GM18517 (cell line): Measurements from ENCODE around the gene KASH5.

Experiments used
- ATAC-seq: cut with Tn5 transposase; IDR thresholded peaks from one replicate; pipeline ENCODE4 v1.9.1; 2021; ENCODE audit warnings: mild to moderate bottlenecking, moderate library complexity; ENCODE audit not compliant: unreplicated experiment

The KASH5 gene

DNA sequence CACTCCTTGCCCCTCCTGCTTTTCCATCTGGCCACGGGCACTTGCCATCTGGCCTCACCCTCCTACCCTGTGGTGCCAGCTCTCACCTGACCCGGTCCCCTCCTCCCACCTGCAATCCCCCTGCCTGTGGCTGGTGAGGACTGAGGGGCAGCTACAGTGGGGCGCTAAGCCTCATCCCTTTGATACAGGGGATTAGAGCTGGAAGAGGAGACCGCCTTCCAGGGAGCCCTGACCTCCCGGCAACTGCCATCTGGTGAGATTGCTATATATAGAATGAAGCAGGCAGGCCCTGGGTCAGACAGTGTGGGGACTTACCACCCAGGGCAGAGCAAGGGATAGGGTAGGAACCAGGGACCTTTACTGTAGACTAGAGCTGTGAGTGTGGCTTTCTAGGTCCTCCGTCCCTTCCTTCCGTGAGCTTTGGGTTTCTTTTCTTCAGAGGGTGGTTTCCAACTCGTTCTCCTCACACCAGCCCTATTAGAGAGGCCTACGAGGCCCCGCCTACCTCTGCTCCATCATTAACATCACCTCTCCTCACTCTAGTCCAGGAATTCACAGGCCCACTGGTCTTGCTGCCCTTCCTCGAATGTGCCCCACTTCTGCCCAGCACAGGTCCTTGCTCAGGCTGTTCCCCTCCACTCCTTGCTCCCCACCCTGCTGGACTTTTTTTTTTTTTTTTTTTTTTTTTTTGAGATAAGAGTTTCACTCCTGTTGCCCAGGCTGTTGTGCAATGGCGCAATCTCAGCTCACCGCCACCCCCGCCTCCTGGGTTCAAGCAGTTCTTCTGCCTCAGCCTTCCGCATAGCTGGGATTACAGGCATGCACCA lies 7.7 kb downstream of the KASH5 start:
- no peak for ATAC-seq

DNA sequence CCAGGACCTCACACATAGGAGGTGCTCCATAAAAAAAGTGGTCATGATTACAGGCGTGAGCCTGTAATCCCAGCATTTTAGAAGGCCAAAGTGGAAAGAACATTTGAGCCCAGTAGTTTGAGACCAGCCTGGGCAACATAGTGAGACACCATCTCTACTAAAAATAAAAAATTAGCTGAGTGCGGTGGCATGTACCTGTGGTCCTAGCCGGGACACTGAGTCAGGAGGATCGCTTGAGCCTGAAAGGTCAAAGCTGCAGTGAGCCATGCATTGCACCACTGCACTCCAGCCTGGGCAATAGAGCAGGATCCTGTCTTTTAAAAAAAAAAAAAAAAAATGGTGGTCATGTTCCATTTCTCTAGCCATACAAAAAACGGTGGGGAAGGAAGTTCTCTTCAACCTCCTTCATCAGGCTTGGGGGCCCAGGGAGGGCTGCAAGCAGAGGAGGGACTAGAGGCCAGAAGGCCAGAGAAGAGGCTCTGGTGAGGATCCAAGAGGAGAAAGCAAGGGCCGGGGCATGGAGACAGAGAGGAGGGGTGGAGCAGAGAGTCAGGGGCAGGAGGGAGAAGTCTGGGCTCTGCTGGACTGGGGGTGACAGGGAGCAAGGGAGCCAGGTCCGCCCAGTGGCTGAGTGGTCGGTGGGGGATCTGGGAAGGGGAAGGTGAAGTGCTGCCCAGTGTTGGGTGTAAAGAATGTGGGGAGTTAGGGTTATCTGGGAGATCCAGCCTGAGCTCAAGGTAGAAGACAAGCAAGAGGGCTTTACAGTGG lies 8.9 kb downstream of the KASH5 start:
- ATAC-seq = no peak

DNA sequence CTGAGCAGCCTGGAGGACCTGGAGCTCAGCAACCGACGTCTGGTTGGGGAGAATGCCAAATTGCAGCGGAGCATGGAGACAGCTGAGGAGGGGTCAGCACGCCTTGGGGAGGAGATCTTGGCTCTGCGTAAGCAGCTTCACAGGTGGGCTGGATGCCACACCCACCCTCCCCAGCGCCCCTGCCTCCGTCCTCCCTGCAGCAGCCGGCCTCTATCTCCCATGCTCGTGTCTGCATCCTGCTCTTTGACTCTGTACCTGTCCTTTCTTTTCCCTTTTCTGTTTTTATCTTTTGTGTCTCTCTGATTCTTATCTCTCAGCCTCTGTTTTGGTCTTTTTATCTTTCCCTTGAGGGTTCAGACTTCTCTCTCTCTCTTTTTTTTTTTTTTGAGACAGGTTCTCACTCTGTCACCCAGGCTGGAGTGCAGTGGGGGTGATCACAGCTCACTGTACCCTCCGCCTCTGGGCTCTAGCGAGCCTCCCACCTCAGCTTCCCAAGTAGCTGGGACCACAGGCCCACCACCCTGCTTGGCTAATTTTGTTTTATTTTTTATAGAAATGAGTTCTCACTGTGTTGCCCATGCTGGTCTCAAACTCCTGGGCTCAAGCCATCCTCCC lies 10.1 kb downstream of the KASH5 start:
- no peak for ATAC-seq

DNA sequence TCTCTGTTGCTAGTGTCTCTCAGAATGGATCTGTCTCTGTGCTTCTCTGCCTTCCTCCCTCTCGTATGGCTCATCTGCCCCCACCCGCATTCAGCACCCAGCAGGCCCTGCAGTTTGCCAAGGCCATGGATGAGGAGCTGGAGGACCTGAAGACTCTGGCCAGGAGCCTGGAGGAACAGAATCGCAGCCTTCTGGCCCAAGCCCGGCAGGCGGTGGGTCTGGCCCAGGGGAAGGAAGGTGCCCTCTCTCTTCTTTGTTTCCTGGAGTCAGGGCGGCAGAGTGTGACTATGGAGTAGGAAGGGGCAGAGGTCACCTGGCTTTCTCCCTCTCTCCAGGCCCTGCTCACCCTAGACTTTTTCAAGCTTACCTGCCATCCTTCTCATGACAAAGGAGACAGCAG lies 10.9 kb downstream of the KASH5 start:
- ATAC-seq = no peak

DNA sequence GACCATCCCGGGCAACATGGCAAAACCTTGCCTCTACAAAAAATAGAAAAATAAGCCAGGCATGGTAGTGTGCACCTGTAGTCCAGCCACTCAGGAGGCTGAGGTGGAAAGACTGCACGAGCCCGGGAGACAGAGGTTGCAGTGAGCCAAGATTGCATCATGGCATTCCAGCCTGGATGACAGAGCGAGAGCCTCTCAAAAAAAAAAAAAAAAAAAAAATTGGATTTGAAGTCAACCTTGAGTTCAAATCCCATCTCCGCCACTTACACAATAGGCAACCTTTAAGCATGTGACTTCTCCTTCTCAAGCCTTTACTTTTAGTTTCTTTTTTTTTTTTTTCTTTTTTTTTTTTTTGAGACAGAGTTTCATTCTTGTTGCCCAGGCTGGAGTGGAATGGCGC lies 12.0 kb downstream of the KASH5 start:
- no peak for ATAC-seq

DNA sequence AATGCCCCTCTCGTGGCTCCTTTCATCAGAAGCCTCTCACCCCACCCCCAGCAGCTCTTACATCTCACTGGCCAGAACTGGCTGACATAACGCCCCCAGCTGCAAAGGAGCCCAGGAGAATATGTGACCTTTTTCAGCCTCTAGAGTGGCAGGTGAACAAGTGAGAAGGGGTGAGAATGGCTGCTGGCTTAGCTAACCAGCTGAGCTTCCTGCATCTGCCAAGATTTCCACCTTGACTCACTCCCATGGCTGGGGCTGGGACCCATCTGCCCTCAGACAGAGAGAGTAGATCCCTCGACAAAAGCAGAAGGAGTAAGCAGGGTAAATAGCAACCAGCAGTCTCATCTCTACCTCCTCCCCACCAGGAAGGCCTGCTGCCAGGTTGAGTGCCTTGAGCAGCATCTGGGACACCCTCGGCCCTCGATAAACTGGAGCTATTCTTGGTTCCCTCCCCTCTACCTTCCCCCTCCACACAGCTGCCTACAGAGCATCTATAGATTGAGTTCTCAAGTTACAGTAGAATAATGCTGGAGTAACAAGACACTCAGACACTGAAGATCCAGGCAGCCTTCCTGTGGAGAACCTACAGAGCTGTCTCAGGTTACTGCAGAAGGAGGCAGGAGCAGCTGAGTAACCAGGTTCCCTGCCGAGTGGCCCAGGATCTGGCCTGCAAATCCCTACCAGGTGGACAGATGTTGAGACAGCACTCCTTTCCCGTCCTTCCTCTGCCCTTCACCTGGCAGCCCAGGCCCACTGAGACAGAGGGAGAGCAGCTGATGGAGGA lies 15.5 kb downstream of the KASH5 start:
- ATAC-seq = no peak

DNA sequence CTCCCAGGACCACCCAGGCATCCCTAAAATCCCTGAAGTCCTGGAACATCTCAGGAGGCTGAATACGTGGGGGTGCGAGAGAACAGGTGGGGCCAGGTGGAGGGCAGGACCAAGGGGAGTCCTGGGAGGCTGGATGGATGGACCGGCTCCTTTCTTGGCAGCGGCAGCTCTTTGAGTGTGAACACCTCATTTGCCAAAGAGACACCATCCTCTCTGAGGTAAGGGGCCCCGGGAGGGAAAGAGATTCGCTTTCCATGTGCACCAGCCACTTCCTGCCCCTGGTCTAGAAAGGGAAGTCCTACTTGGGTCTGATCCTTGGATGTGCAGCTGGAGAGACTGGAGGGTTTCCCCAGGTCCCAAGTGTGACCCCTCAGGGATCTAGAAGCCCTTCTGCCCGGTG lies 19.0 kb downstream of the KASH5 start:
- ATAC-seq = no peak

DNA sequence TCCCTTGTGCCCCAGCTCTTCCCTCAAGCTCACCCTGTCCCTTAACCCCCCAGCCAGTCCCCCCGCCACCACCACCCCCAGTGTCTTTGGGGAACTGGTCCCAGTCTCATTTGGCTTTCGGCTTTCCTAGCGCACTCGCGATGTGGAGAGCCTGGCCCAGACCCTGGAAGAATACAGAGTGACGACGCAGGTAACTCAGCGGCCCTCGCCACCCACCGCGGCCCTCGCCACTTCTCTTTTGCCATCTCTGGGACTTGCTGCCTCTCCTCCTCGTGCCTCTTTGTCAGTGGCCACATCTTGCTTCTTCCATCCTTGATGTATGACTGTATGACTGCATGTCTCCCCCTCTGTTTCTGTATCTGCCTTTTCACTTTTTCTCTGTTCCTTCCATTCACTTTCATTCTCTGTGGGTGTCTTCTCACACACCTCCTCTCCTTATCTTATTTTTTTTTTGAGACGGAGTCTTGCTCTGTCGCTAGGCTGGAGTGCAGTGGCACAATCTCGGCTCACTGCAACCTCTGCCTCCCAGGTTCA lies 19.5 kb downstream of the KASH5 start:
- no peak for ATAC-seq

DNA sequence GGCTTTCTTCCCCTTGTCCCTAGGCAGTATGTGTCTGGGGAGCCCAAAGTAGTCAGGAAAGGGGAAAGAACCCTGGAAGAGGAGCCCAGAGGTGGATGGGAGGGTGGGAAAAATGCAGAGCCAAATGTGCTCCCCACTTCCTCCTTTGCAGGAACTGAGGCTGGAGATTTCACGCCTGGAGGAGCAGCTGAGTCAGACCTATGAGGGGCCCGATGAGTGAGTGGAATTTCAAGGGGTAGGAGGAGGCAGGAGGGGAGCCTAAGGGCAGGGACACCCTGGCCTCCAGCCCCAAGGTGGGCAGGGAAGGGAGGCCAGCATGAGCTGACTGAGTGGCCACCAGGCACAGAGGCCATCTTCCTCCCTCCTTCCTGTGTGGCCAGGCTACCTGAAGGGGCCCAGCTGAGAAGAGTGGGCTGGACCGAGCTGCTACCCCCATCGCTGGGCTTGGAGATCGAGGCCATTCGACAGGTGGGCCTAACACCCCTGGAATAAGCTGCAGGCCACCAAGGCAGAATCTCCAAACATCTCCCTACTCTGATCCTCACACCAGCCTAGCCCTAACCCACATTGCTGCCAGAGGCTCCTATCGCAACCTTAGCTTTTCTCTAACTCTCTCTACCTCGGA lies 20.9 kb downstream of the KASH5 start:
- ATAC-seq = no peak

DNA sequence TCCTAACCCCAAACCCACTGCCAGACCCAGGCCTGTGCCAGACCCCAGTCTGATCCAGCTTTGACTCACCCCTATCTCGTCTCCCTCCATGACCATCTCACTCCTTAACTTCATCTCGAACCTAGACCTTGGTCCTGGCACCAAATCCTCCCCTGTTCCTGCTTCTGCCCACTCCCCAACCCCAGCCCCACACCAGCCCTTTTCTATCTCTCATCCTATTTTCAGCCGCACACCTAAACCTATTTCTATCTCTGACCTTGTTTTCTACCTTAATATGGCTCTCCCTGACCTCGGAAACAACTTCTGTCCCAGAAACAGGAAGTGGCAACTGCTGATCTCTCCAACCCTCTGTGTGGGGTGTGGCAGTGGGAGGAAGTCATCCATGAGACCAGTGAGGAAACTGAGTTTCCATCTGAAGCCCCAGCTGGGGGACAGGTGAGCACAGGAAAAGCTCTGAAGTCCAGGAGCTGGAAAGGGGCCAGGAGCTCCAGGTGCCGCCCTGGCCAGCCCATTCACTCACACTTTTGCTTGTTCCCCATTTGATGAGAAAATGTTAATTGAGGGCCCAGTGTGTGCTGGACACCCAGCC lies 21.5 kb downstream of the KASH5 start:
- ATAC-seq = no peak

DNA sequence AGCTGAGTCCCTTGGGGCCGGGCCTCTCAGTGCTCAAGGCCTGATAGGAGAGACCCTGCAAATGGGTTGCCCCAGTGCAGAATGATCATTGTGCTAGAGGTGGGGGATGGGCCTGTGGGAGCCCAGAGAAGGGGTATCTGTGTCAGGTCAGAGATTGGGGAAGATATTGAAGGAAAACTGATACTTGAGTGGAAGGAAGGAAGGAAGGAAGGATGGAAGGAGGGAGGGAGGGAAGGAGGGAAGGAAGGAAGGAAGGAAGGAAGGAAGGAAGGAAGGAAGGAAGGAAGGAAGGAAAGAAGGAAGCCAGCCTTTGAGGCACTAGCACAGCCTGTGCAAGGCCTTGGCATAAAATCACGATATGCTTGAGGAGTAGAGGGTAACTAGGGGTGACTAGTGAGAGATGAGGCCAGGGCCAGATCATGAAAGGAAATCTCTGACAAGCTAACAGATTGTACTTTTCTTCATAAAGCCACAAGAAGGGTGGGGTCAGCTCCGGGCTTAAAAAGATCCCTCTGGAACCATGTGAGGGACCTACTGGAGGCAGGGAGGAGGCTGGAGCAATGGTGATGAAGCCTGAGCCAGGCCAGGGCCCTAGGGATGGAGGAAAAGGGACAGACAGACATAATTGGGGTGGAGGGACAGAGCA lies 23.8 kb downstream of the KASH5 start:
- no peak for ATAC-seq

DNA sequence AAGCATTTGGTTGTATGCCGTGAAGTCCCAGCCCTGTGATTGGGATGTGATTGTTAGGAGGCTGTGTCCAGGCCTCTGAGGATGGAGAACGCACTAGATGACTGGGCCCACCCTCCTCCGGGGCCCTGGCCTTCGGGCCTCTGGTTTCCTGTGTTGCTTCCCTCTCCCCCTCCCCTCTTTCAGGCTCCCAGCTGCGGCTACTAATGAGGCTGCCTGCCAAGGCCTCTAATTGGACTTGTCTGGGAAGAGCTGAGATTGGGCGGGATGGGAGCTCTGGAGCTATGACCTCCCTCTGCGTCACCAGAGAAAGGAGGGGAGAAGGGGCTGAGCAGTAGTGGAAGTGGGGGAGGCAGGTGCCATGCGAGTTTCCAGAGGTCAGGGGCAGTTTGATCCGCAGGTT lies 25.3 kb downstream of the KASH5 start:
- ATAC-seq = no peak

DNA sequence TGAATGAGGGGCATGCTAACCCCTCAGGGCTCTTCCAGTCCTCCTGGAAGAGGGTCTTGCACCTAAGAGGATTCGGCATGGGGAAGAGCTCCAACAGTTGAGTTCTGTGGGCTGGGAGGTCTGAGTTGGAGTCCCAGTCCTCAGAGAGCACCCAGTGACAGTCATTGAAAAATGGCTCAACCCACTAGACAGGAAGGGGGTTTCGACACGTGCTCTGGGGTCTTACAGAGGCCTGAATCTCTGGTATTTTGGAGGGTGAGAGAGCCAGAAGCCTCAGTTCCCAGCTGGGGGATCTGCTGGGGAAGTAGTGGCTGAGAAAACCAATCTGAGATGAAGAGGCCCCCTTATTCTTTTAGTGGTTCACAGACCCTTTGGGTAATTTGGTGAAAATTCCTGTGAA lies 26.2 kb downstream of the KASH5 start:
- ATAC-seq = no peak

DNA sequence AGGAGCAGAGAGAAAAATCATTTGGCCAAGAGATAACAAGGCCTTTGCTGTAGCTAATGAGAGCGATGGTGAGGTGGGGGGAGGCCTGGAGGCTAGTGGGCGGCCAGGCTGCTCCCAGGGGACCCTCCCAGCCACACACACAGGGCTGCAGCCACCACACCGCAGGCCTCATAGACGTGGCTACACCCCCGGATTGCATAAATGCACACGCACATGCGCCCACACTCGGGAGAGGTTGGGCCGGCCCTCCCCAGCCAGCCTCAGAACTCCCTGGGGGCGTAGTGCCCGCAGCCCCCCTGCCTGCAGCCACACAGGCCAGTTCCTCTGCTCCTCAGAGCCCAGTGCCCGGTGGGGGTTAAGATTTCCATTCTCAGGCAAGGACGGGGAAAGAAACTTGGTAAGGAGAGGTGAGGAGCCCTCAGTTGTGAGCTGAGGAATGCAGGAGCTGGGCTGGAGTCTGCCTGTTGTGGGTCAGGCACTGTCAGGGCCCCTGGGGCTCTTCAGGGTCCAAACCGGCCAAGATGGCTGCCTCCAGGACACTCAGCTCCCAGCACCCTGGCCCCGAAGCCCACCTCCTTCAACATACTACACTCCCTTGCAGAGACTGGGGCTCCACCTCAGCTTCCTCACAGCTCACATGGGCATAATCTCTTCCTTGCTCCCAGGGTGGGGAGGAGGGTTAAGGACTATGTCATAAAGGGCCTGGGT lies 27.2 kb downstream of the KASH5 start:
- ATAC-seq = no peak

DNA sequence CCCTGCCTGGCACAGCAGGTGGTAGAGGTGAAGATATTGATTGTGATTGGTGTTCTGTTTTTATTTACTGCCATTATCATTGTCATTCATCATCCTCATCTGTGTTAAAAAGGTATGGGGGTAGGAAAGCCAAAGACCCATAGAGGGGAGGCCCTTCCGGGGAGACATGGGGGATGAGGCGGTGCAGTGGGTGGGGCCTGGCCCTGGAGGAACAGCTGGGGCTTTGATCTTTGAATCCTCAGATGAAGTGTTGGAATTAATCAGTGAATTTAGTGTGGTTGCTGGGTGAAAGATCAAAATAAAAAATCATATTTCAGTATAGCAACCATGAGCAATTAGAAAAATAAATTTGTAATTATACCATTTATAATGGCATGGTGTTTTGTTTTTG lies 27.8 kb downstream of the KASH5 start:
- ATAC-seq = no peak

DNA sequence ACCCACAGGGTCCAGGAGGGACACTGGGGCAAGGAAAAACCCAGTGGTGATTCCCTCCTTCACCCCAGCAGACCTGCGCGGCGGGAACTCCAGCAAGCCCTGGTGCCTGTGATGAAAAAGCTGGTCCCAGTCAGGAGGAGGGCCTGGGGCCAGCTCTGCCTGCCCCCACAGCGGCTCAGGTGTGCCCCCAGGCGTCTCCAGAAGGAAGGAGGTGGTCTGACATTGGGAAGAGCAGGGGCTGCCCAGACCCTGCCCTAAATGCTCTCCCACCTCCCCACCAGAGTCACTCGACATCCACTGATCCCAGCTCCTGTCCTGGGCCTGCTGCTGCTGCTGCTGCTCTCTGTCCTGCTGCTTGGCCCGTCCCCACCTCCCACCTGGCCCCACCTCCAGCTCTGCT lies 29.0 kb downstream of the KASH5 start:
- ATAC-seq = no peak

DNA sequence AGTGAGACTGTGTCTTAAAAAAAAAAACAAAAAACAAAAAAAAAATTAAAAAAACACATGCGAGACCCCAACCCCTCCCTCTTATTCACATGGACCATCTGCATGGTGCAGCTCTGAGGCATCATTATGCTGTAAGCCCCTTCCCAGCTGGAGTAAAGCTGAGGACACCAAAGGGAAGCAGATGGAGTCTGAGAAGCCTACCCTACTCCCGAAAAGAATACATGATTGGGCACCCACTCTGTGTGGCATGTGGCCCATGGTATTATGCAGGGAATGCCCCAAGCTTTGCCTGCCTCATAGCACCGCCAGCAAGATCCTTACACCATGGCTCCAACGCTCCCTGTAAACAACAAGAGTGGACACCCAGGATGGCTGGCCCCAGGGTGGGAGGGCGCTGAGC lies 30.5 kb downstream of the KASH5 start:
- no peak for ATAC-seq

DNA sequence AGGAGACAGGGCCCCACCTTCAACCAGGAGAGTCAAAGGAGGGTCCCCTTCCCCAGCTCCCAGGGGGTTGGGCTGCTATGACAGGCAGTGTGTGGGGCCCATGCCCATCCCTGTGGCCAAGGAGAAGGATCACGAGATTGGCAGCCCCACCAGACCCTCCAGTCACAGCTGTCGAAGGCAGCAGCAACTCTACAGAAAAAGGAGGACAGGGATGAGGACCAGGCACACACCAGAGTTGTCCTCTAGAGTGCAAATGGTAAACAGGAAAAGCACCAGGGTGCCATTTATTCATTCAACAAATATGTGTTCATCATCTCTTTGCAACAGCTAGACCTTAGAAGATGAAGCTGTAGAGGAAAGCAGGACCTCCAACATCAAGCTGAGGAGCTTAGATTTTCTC lies 31.1 kb downstream of the KASH5 start:
- no peak for ATAC-seq

DNA sequence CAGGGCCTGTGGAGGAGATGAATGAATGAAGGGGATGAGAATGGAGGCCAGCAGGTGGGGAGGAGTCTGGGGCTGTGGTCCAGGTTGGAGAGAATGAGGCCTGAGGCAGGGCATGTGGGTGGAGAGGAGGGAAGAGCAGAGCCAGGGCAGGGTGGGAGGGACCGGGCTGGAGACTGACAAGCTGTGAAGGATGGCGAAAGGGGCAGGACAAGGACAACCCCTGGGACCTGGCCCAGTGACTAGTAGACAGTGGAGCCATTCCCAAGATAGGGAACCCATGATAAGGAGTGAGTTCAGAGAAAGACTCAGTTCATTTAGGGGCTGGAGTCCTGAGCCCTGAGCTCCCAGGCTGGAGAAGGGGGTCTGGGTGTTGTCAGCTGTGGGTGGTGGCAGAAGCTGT lies 32.2 kb downstream of the KASH5 start:
- no peak for ATAC-seq
